Panc1 (cell line): ENCODE results near the gene TNNC2. TPM values are rescaled to one million over a fixed set of nuclear protein-coding genes. Genes with fewer than 3 reads are reported as not detected.

Experiments used
- ATAC-seq: fragments of 200-7000 bp; cut with Tn5 transposase; 2 replicates; pipeline ENCODE4 v1.9.1; 2020; ENCODE audit warnings: mild to moderate bottlenecking, moderate library complexity
- BruUV-seq: library from RNA; stranded (reverse); fragments of 400-500 nt; replicated peaks from 2 replicates; lab custom pipeline; 2021; lab: Mats Ljungman, UMichigan
- CTCF ChIA-PET: fragments of 300-600 bp; sonication (Branson Sonifier 250); formaldehyde crosslinking; loops from one replicate; lab custom pipeline; 2022; ENCODE audit warnings: antibody characterized with exemption; lab: Charles Lee
- POLR2A ChIA-PET: fragments of 300-600 bp; sonication (Branson Sonifier 250); formaldehyde crosslinking; loops from one replicate; lab custom pipeline; 2022; ENCODE audit warnings: antibody characterized with exemption; lab: Charles Lee
- DNase-seq: peaks from one replicate; pipeline ENCODE4 v3.0.0-alpha.2; 2010; ENCODE audit warnings: low read depth, low spot score
- H3K27ac ChIP-seq: 2 replicates; pipeline ENCODE4 v1.5.1; 2011; ENCODE audit warnings: mild to moderate bottlenecking, low read length, inconsistent platforms
- H3K27me3 ChIP-seq: fragments of 200-500 bp; sonication (Bioruptor generic); 2 replicates; pipeline ENCODE4 v1.6.0; 2014; ENCODE audit warnings: low read length, inconsistent platforms; ENCODE audit not compliant: control insufficient read depth, insufficient read depth
- H3K36me3 ChIP-seq: fragments of 200-500 bp; sonication (Bioruptor generic); 2 replicates; pipeline ENCODE4 v1.5.1; 2014; ENCODE audit warnings: inconsistent platforms, mild to moderate bottlenecking, low read length, moderate library complexity; ENCODE audit not compliant: control insufficient read depth, insufficient read depth
- H3K4me1 ChIP-seq: 2 replicates; pipeline ENCODE4 v1.5.1; 2011; ENCODE audit warnings: inconsistent platforms, mild to moderate bottlenecking, low read length, moderate library complexity; ENCODE audit not compliant: control insufficient read depth, insufficient read depth
- H3K4me3 ChIP-seq, 2 experiments: 2 replicates each; pipeline ENCODE4 v1.5.1; 2011 to 2012; ENCODE audit warnings: low read depth in 2 of 2, low read length in 2 of 2, mild to moderate bottlenecking in 2 of 2, inconsistent platforms in 1 of 2, moderate library complexity in 1 of 2
- H3K9me3 ChIP-seq: fragments of 200-500 bp; sonication (Bioruptor generic); 2 replicates; pipeline ENCODE4 v1.5.1; 2014; ENCODE audit warnings: low read depth, mild to moderate bottlenecking, inconsistent platforms, low read length, moderate library complexity; ENCODE audit not compliant: control insufficient read depth, insufficient read depth
- CTCF ChIP-seq: fragments of 450-650 bp; IDR thresholded peaks from 2 replicates; pipeline ENCODE4 v1.5.1; 2017; ENCODE audit warnings: mild to moderate bottlenecking
- POLR2AphosphoS5 ChIP-seq: IDR thresholded peaks from 2 replicates; pipeline ENCODE4 v1.6.1; 2012; ENCODE audit warnings: mild to moderate bottlenecking, low read depth, low read length, moderate library complexity
- SIN3A ChIP-seq: IDR thresholded peaks from 2 replicates; pipeline ENCODE4 v1.6.1; 2012; ENCODE audit warnings: low read depth, mild to moderate bottlenecking, low read length, moderate library complexity, borderline replicate concordance; ENCODE audit not compliant: insufficient read depth
- TCF7L2 ChIP-seq: IDR thresholded peaks from 2 replicates; pipeline ENCODE4 v1.6.1; 2011; ENCODE audit warnings: mild to moderate bottlenecking, low read depth, low read length, inconsistent platforms
- in situ Hi-C: cut with HindIII; loops from 2 replicates; pipeline ENCODE4 v1.10.0; 2016; ENCODE audit warnings: low sequenced_read_pairs, low pct_unique_long_range_greater_than_20kb
- intact Hi-C: fragments of 100-400 bp; cut with micrococcal nuclease; formaldehyde crosslinking; loops from one replicate; pipeline ENCODE4 v1.10.0; 2022; ENCODE audit not compliant: unreplicated experiment
- total RNA-seq: library from RNA; stranded (reverse); gene quantifications from one replicate; pipeline ENCODE4 v1.2.1, GENCODE V29; 2021; ENCODE audit not compliant: unreplicated experiment
- TF ChIP-seq, protein P1 (sequence below), 2 experiments: IDR thresholded peaks; 2 replicates each; pipeline ENCODE4 v1.6.1; 2011 to 2012; ENCODE audit warnings: low read depth in 2 of 2, control low read depth in 1 of 2, low read length in 1 of 2, mild to moderate bottlenecking in 1 of 2, moderate library complexity in 1 of 2; ENCODE audit not compliant: insufficient read depth in 1 of 2

Gene TNNC2
- total RNA-seq, 1 experiment from 2014 or later: 0.26 TPM

GRCh38 chr20:45812157-45813005 is 14.7 kb downstream of the TNNC2 start, which contains the start of gene UBE2C:
Gene UBE2C, plus strand, starts transcription at chr20:45812644. Its CDS starts 52 bp downstream, at chr20:45812696.
- H3K4me3 ChIP-seq: peak within 1 kb of the TSS; percentile 61 to 79
- H3K36me3 ChIP-seq: peaks cover 11% of the 10 kb centered on the region
- in situ Hi-C loops (no loop called here), intact Hi-C loops (no loop called here)
- peaks cover 31% of the 10 kb centered on the region for H3K4me1 ChIP-seq
- DNase-seq: peak; percentile 100
- ATAC-seq: peak; percentile 97
- BruUV-seq: no TSS peak
- no peaks in the 10 kb centered on the region for H3K9me3 ChIP-seq
- no peaks in the 10 kb centered on the region for H3K27me3 ChIP-seq
- CTCF ChIA-PET: no interaction called here
- peak within 1 kb of the TSS; percentile 97 for H3K27ac ChIP-seq
- POLR2A ChIA-PET: interaction anchor here (0.6 kb wide), 1 partner anchor 372 kb away, joined by 8 read pairs; no protein-coding TSS in a partner anchor
- TF ChIP-seq, protein P1, sequence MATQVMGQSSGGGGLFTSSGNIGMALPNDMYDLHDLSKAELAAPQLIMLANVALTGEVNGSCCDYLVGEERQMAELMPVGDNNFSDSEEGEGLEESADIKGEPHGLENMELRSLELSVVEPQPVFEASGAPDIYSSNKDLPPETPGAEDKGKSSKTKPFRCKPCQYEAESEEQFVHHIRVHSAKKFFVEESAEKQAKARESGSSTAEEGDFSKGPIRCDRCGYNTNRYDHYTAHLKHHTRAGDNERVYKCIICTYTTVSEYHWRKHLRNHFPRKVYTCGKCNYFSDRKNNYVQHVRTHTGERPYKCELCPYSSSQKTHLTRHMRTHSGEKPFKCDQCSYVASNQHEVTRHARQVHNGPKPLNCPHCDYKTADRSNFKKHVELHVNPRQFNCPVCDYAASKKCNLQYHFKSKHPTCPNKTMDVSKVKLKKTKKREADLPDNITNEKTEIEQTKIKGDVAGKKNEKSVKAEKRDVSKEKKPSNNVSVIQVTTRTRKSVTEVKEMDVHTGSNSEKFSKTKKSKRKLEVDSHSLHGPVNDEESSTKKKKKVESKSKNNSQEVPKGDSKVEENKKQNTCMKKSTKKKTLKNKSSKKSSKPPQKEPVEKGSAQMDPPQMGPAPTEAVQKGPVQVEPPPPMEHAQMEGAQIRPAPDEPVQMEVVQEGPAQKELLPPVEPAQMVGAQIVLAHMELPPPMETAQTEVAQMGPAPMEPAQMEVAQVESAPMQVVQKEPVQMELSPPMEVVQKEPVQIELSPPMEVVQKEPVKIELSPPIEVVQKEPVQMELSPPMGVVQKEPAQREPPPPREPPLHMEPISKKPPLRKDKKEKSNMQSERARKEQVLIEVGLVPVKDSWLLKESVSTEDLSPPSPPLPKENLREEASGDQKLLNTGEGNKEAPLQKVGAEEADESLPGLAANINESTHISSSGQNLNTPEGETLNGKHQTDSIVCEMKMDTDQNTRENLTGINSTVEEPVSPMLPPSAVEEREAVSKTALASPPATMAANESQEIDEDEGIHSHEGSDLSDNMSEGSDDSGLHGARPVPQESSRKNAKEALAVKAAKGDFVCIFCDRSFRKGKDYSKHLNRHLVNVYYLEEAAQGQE (IDR thresholded peaks at IDR 0.05; ENCODE audit: insufficient read depth in 1 of 2, low read depth in 2 of 2, low read length in 1 of 2): no peak
- TF ChIP-seq SIN3A (peak; percentile 98), POLR2AphosphoS5 (peak; percentile 73)

- CTCF ChIA-PET: no interaction called here
- in situ Hi-C loops: no loop called here
- BruUV-seq: no TSS peak
- Histone ChIP-seq H3K4me1 (peaks cover 13% of the 10 kb centered on the region), H3K36me3 (peaks cover 7% of the 10 kb centered on the region), H3K9me3 (no peaks in the 10 kb centered on the region), H3K4me3 (no peak overlapping the region), H3K27me3 (no peaks in the 10 kb centered on the region), H3K27ac (peak overlapping the region; percentile 96; the same call in 1 of the 2 replicates)
- intact Hi-C loops: no loop called here
- no peak for TF ChIP-seq CTCF
- no peak for TF ChIP-seq POLR2AphosphoS5
- TF ChIP-seq SIN3A: no peak
- TF ChIP-seq, protein P1 (IDR thresholded peaks at IDR 0.05; ENCODE audit: insufficient read depth in 1 of 2, low read depth in 2 of 2, low read length in 1 of 2): no peak
- TF ChIP-seq TCF7L2: no peak
- DNase-seq (no peak), ATAC-seq (no peak)
- POLR2A ChIA-PET: no interaction called here
Observed at GRCh38 chr20:45810191-45810970, 16.7 kb downstream of the TNNC2 start.
